GM12875 (cell line): Measurements from ENCODE around the gene FAM3D.
A peak's percentile ranks its signal among the peaks of the same experiment; 100 is the strongest.

Experiments
- H3K4me3 ChIP-seq: one replicate; pipeline ENCODE4 v1.5.1; 2011; ENCODE audit warnings: low read depth, low read length, control low read depth
- TF ChIP-seq, protein P1 (sequence below): IDR thresholded peaks from 2 replicates; pipeline ENCODE4 v1.5.1; 2011; ENCODE audit warnings: low read depth, mild to moderate bottlenecking, control low read depth, inconsistent platforms, low read length, moderate library complexity, borderline replicate concordance; ENCODE audit not compliant: insufficient read depth

FAM3D gene

DNA sequence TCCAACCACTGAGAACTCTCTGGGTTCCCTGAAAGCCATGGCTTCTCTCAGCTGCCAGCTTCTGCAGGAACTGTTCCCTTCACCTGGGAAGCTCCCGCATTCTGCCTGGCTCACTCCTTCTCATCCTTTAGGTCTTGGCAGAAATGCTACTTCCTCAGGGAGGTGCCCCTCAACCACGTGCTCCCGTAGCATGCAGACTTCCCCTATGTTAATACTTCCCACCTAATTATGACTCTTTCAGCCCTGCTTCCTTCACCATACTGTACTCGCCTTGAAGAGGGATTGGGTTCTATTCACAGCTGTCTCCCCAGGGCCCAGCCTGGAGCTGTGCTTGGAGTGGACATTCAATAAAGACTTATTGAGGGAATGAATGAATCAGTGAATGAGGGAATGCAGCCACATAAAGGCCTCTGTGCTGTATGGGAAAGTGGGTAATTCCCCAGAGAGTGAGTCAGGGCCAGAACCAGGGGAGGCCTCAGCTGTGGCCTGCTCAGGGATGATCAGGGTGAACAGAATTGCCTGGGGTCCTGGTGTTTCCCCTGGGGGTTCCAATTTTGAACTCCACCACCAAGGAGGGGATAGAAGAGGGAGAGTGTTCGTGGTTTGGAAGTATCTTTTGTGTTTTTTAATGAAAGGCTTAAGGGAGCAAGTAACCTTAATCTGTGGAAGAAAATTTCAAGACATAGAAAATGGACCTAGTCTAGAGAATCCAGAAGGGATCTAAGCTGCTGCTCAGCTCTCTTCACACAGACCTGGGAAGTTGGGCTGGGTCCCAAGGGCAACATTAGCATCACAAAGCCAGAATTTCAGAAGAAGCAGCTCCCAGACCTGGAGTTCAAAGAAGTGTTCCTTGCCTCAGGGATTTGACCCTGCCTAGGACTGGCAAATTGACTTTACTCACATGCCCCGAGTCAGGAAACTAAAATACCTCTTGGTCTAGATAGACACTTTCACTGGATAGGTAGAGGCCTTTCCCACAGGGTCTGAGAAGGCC is 74.8 kb downstream of the FAM3D start:
- no peak overlapping the region for H3K4me3 ChIP-seq
- TF ChIP-seq, protein P1, sequence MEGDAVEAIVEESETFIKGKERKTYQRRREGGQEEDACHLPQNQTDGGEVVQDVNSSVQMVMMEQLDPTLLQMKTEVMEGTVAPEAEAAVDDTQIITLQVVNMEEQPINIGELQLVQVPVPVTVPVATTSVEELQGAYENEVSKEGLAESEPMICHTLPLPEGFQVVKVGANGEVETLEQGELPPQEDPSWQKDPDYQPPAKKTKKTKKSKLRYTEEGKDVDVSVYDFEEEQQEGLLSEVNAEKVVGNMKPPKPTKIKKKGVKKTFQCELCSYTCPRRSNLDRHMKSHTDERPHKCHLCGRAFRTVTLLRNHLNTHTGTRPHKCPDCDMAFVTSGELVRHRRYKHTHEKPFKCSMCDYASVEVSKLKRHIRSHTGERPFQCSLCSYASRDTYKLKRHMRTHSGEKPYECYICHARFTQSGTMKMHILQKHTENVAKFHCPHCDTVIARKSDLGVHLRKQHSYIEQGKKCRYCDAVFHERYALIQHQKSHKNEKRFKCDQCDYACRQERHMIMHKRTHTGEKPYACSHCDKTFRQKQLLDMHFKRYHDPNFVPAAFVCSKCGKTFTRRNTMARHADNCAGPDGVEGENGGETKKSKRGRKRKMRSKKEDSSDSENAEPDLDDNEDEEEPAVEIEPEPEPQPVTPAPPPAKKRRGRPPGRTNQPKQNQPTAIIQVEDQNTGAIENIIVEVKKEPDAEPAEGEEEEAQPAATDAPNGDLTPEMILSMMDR, result no peak

DNA sequence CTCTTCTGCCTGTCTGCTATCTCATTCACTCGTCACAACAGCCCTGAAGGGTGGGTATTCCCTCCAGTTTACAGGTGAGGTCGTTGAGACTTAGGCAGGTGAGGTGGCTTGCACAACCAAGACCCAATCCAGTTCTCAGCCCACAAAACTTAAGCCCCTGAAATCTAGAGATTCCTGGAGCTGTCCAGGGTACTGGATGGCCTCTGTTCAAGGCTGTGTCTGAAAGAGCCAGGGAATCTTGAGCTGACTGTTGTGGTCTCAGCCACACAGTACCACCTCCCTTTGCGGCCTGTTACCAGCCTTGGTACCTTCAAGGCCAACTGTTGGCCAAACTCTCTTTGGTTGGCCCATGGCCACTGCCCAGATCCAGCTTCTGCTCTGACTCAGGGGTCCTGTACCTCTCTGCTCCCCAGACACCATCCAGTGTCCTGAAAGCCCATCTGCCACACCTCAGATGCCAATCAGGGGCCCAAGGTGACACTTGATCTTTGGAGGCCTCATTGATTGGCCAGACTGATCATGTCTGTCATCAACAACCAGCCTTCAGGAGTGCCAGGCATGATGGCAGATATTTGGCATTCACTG is 78.5 kb downstream of the FAM3D start:
- TF ChIP-seq, protein P1, result no peak
- H3K4me3 ChIP-seq, result no peak overlapping the region

DNA sequence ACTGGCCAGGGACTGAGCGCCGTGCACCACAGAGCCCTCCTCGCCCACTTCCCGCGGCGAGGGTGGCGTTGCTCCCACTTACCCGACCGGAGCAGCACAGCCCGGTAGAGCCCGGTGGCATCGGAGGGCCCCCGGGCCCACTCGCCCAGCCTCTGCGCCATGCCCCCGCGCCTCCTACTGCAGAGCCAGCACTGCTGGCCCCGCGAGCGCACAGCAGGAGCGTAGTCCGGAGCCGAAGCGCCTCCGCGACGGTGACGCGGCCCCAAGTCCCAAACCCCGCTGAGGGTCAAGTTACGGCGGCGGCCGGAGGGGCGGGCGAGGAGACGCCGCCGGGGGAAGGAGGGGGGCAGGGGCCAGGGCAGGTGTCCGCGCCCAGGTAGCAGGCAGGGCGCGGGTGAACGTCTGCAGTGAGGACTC is 79.8 kb downstream of the FAM3D start:
- no peak overlapping the region for H3K4me3 ChIP-seq
- TF ChIP-seq, protein P1, result no peak

DNA sequence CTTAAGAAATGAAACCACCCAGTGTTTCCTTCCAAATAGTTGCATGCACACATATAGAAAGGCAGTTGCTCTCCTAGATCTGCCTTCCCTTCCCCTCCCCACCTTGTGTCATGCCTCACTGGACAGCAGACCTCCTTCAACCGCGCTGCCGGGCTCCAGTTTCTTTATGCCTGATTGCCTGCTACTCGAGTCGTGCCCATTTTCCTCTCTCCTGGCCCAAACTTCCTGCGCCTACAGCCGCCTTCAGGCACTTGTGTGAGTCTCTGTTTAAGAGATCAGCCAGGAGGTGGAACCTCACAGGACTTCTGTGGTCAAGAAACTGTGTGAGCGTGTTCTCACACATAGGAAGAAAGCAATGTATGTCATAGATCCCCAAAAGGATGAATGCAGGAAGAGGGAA is 80.6 kb downstream of the FAM3D start:
- H3K4me3 ChIP-seq, result no peak overlapping the region
- TF ChIP-seq, protein P1, result no peak

DNA sequence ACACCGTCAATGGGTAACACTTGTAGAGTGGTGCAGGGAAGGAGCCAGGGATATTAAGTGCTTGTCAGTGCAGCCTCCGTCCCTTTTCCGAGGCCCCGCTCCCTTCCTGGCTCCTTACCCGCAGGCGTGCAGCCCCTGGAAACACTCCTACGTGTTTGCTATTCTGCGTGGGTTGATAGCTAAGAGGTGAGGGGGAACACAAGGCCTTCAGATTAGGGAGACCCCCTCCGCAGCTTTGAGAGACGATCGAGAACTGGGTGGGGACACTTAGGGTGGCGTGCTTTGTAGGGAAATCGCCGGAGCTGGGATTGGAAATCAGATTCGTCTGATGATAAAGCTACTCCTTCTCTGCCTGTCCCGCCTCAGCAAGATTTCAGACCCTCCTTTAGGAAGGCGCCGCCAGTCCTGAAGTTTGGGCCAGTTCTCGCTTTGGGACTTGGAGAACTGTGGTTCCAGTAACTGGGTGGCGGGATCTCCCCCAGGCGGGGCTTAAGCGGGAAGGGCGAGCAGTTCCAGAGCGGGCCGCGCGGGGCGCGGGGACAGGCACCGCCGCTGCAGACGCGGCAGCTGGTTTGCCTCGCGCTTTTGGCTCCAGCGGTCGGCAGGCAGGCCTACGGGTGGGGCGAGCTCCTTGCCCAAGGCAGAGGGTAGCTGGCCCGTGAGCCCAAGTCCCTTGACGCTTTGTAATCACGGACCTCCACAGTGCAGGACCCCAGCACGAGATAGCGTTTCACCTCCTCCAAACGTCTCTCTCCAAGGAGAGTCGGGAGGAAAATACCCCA is 81.4 kb downstream of the FAM3D start:
- TF ChIP-seq, protein P1, result peak; percentile 86
- H3K4me3 ChIP-seq, result peak overlapping the region; percentile 30

DNA sequence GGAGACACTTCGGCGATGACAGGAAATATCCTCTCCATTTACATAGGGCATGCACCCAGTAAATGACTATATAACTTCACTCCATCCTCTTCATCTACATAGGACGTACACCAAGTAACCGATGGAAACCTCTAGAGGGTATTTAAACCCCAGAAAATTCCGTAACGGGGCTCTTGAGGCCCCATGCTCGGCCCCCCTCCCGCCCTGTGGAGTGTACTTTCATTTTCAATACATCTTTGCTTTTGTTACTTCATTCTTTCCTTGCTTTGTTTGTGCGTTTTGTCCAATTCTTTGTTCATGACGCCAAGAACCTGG is 81.9 kb downstream of the FAM3D start:
- TF ChIP-seq, protein P1, result no peak
- peak overlapping the region; percentile 30 for H3K4me3 ChIP-seq
